Right lobe of liver (tissue), 6 donors: ENCODE results near the gene LRBA. TPM values are rescaled to one million over a fixed set of nuclear protein-coding genes. Genes with fewer than 3 reads are reported as not detected.

Experiments used
- ATAC-seq, 4 donors: fragments of 200-7000 bp; cut with Tn5 transposase; one replicate each; pipeline ENCODE4 v1.9.1; 2020; ENCODE audit warnings: mild to moderate bottlenecking in 4 of 4, moderate library complexity in 4 of 4
- DNase-seq, 3 donors: peaks; one replicate each; pipeline ENCODE4 v3.0.0-alpha.2; 2020
- H3K27ac ChIP-seq, 3 donors: fragments of 200-600 bp; one replicate each; pipeline ENCODE4 v1.8.0; 2022
- H3K27me3 ChIP-seq, 2 donors: fragments of 200-600 bp; one replicate each; pipeline ENCODE4 v1.8.0; 2022
- H3K36me3 ChIP-seq, 4 donors: fragments of 200-600 bp; sonication (generic) in 1 of 4; one replicate each; pipeline versions ENCODE4 v1.5.1 to v1.8.0; 2017 to 2022; ENCODE audit warnings: control low read depth in 1 of 4
- H3K4me1 ChIP-seq, 4 donors: fragments of 200-600 bp; sonication (generic) in 1 of 4; one replicate each; pipeline versions ENCODE4 v1.5.1 to v1.8.0; 2017 to 2022; ENCODE audit warnings: control low read depth in 1 of 4
- H3K4me3 ChIP-seq, 3 donors: fragments of 200-600 bp; one replicate each; pipeline ENCODE4 v1.8.0; 2022
- H3K9me3 ChIP-seq, 4 donors: fragments of 200-600 bp; sonication (generic) in 1 of 4; one replicate each; pipeline versions ENCODE4 v1.5.1 to v1.8.0; 2017 to 2022; ENCODE audit warnings: control low read depth in 1 of 4
- CTCF ChIP-seq, 4 donors: fragments of 200-600 bp in 3 of 4; fragments of 450-650 bp in 1 of 4; IDR thresholded peaks; one replicate each; pipeline versions ENCODE4 v1.5.1 to v1.8.0; 2016 to 2022; ENCODE audit warnings: antibody characterized with exemption in 4 of 4, mild to moderate bottlenecking in 2 of 4
- POLR2A ChIP-seq: fragments of 450-650 bp; IDR thresholded peaks from one replicate; pipeline ENCODE4 v1.6.1; 2017; ENCODE audit warnings: antibody characterized with exemption, mild to moderate bottlenecking
- whole genome bisulfite sequencing: methylation state at CpG from one replicate; pipeline ENCODE4 v1.1.6; 2018; ENCODE audit warnings: low coverage, low lambda C conversion rate; ENCODE audit not compliant: insufficient coverage; ENCODE audit errors: missing lambda C conversion rate; 5-methylcytosine and 5-hydroxymethylcytosine counted together
- intact Hi-C, 2 donors: fragments of 100-400 bp; cut with DNase I; formaldehyde crosslinking; loops; one replicate each; pipeline versions ENCODE4 v1.11.2 to v1.14.1; 2022
- total RNA-seq, 6 experiments: library from RNA; depleted of rRNA in 2 of 6; stranded (reverse); fragments of >200 nt in 2 of 6; fragmentation: NEBNext Ultra II Directional in 3 of 6; extraction: Animal tissue kit (Norgen Biotek cat#: 25700) in 3 of 6; gene quantifications; one replicate each; pipeline versions ENCODE4 v1.1.0 to v1.2.4, GENCODE V29; 2016 to 2023
- donor health status: DM: no; HTN: yes; CAD: no.
- donor health status: DM: no; HTN: no; CAD: no.
- donor health status: DM: no; HTN: no; CAD: no.
- donor health status: DM: no; HTN: yes; CAD: no.
- donor health status: DM: no; HTN: yes; CAD: no.

LRBA gene
- total RNA-seq, 6 experiments from 2014 or later = 18.9 to 48.1 (median 24.5) TPM

GRCh38 chr4:150411520-150411919 lies 603.6 kb downstream of the LRBA start:
- no peak for DNase-seq
- Histone ChIP-seq H3K4me3 (no peak overlapping the region), H3K27me3 (no peaks in the 10 kb centered on the region), H3K4me1 (no peaks in the 10 kb centered on the region), H3K9me3 (no peaks in the 10 kb centered on the region), H3K36me3 (no peaks in the 10 kb centered on the region), H3K27ac (no peak overlapping the region)
- intact Hi-C loops = no loop called here
- ATAC-seq = no peak
- TF ChIP-seq CTCF (IDR thresholded peaks at IDR 0.05) (no peak), POLR2A (no peak)
- 76% methylated on average over 3 of the region's 4 CpGs for WGBS

GRCh38 chr4:150402871-150403272 lies 612.2 kb downstream of the LRBA start:
- intact Hi-C loops = no loop called here
- TF ChIP-seq CTCF (IDR thresholded peaks at IDR 0.05) (no peak), POLR2A (no peak)
- no peaks in the 10 kb centered on the region for H3K27me3 ChIP-seq
- no peak overlapping the region for H3K4me3 ChIP-seq
- 58% methylated on average over 5 of the region's 5 CpGs for WGBS
- DNase-seq (peak; percentile 43 to 68 (median 53)), ATAC-seq (peak; percentile 49 to 71 (median 58))
- H3K4me1 ChIP-seq = no peaks in the 10 kb centered on the region
- no peaks in the 10 kb centered on the region for H3K9me3 ChIP-seq
- no peak overlapping the region for H3K27ac ChIP-seq
- no peaks in the 10 kb centered on the region for H3K36me3 ChIP-seq

- DNase-seq (no peak), ATAC-seq (no peak)
- intact Hi-C loops = no loop called here
- H3K36me3 ChIP-seq = no peaks in the 10 kb centered on the region
- H3K4me1 ChIP-seq = no peaks in the 10 kb centered on the region
- no peaks in the 10 kb centered on the region for H3K9me3 ChIP-seq
- no peak overlapping the region for H3K27ac ChIP-seq
- 93% methylated on average over 6 of the region's 7 CpGs for WGBS
- TF ChIP-seq POLR2A = no peak
- TF ChIP-seq CTCF (IDR thresholded peaks at IDR 0.05) = no peak
- H3K4me3 ChIP-seq = no peak overlapping the region
- no peaks in the 10 kb centered on the region for H3K27me3 ChIP-seq
These were observed 613.9 kb downstream of the LRBA start for GRCh38 chr4:150401083-150401687.

GRCh38 chr4:150395872-150396271 lies 619.2 kb downstream of the LRBA start:
- Histone ChIP-seq H3K27me3 (no peaks in the 10 kb centered on the region), H3K27ac (no peak overlapping the region), H3K4me1 (no peaks in the 10 kb centered on the region), H3K36me3 (no peaks in the 10 kb centered on the region), H3K4me3 (no peak overlapping the region), H3K9me3 (no peaks in the 10 kb centered on the region)
- intact Hi-C loops = no loop called here
- ATAC-seq (no peak), DNase-seq (no peak)
- TF ChIP-seq POLR2A (no peak), CTCF (IDR thresholded peaks at IDR 0.05) (no peak)
- WGBS = 50% methylated on average over 2 of the region's 2 CpGs

- intact Hi-C loops = no loop called here
- DNase-seq (no peak), ATAC-seq (no peak)
- Histone ChIP-seq H3K4me3 (no peak overlapping the region), H3K36me3 (no peaks in the 10 kb centered on the region), H3K27me3 (no peaks in the 10 kb centered on the region), H3K4me1 (no peaks in the 10 kb centered on the region), H3K9me3 (no peaks in the 10 kb centered on the region), H3K27ac (no peak overlapping the region)
- no peak for TF ChIP-seq CTCF (IDR thresholded peaks at IDR 0.05)
- no peak for TF ChIP-seq POLR2A
These were observed 621.0 kb downstream of the LRBA start for GRCh38 chr4:150394046-150394445.
